Esophagus squamous epithelium (tissue), 4 donors: ENCODE results near the gene TRABD2B.

Experiments
- CTCF ChIP-seq, 6 experiments: fragments of 450-650 bp in 4 of 6; fragments of 200-600 bp in 2 of 6; sonication (generic) in 2 of 6; IDR thresholded peaks; one replicate each; pipeline ENCODE4 v1.5.1; 2016 to 2019; ENCODE audit warnings: antibody characterized with exemption in 6 of 6, mild to moderate bottlenecking in 4 of 6, moderate library complexity in 4 of 6
- POLR2A ChIP-seq, 4 donors: fragments of 450-650 bp; IDR thresholded peaks; one replicate each; pipeline ENCODE4 v1.6.1; 2017; ENCODE audit warnings: antibody characterized with exemption in 4 of 4, mild to moderate bottlenecking in 4 of 4, moderate library complexity in 3 of 4

DNA sequence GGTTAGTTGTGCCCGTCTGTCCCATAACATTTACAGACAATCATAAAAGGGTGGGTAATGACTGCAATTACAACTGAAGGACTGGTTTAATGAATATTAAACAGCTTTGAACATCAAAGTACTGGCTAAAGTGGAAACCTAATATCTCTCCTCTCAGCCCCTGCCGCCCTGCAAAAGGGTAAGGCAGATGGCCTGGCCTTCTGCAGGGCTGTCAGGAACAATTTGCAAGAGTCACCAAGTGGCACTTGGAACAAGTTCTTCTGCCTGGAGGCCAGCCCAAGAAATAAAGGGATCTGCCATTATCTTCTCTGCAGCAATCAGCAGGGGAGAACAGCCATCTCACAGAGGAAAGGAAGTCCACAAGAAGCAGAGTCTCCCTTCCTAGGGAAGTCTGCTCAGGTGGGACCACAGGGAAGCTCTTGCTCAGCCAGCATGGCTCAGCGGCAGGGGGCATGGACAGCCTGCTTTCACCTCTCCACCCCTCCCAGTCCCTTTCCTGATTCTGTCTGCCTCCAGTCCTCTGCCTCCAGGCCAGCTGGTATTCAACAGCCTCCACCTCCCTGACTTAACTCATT, 96.1 kb downstream of the TRABD2B start:
- TF ChIP-seq CTCF (IDR thresholded peaks at IDR 0.05) (no peak), POLR2A (IDR thresholded peaks at IDR 0.05) (no peak)
